NCI-H1930 (cell line): ENCODE measurements around the gene LTA.

ENCODE experiments used
- DNase-seq, 2 experiments: peaks; one replicate each; lab custom pipeline; 2025; lab: John Stamatoyannopoulos, UW

The LTA gene

DNA sequence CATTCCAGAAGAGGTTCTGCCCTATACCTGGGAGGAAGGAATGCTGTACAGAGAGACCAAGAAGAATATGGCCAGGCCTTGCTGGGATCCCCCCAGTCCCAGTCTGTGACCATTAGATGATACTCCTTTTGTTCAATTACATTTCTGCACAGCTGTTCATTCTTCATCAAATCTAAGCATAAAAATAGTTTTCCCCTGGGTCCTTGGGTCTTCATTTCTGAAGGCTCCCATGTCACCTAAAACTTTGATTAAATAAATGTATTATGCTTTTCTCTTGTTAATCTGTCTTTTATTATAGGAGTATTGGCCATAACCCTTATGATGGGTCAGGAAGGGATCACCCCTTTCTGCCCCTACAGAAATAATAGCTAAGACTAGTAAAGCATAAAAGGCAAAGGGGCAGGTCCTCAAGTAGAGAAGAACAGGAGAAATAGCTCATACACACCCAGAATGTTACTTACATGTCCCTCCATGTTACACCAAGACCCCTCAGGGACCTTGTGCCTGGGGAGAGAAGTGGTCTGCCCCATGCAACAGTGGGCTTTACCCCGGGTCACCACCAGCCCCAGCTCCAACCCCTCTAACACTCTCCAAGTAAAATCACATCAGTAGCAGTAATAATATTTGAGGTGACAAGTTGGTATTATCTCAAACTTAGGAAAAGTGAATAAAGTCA, 2.1 kb upstream of the LTA start:
- DNase-seq = no peak

DNA sequence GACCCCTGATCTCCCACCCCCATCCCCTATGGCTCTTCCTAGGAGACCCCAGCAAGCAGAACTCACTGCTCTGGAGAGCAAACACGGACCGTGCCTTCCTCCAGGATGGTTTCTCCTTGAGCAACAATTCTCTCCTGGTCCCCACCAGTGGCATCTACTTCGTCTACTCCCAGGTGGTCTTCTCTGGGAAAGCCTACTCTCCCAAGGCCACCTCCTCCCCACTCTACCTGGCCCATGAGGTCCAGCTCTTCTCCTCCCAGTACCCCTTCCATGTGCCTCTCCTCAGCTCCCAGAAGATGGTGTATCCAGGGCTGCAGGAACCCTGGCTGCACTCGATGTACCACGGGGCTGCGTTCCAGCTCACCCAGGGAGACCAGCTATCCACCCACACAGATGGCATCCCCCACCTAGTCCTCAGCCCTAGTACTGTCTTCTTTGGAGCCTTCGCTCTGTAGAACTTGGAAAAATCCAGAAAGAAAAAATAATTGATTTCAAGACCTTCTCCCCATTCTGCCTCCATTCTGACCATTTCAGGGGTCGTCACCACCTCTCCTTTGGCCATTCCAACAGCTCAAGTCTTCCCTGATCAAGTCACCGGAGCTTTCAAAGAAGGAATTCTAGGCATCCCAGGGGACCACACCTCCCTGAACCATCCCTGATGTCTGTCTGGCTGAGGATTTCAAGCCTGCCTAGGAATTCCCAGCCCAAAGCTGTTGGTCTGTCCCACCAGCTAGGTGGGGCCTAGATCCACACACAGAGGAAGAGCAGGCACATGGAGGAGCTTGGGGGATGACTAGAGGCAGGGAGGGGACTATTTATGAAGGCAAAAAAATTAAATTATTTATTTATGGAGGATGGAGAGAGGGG, 1.4 kb downstream of the LTA start:
- DNase-seq = no peak

DNA sequence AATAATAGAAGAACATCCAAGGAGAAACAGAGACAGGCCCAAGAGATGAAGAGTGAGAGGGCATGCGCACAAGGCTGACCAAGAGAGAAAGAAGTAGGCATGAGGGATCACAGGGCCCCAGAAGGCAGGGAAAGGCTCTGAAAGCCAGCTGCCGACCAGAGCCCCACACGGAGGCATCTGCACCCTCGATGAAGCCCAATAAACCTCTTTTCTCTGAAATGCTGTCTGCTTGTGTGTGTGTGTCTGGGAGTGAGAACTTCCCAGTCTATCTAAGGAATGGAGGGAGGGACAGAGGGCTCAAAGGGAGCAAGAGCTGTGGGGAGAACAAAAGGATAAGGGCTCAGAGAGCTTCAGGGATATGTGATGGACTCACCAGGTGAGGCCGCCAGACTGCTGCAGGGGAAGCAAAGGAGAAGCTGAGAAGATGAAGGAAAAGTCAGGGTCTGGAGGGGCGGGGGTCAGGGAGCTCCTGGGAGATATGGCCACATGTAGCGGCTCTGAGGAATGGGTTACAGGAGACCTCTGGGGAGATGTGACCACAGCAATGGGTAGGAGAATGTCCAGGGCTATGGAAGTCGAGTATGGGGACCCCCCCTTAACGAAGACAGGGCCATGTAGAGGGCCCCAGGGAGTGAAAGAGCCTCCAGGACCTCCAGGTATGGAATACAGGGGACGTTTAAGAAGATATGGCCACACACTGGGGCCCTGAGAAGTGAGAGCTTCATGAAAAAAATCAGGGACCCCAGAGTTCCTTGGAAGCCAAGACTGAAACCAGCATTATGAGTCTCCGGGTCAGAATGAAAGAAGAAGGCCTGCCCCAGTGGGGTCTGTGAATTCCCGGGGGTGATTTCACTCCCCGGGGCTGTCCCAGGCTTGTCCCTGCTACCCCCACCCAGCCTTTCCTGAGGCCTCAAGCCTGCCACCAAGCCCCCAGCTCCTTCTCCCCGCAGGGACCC, 2.3 kb downstream of the LTA start:
- no peak for DNase-seq

DNA sequence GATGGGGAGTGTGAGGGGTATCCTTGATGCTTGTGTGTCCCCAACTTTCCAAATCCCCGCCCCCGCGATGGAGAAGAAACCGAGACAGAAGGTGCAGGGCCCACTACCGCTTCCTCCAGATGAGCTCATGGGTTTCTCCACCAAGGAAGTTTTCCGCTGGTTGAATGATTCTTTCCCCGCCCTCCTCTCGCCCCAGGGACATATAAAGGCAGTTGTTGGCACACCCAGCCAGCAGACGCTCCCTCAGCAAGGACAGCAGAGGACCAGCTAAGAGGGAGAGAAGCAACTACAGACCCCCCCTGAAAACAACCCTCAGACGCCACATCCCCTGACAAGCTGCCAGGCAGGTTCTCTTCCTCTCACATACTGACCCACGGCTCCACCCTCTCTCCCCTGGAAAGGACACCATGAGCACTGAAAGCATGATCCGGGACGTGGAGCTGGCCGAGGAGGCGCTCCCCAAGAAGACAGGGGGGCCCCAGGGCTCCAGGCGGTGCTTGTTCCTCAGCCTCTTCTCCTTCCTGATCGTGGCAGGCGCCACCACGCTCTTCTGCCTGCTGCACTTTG, 3.3 kb downstream of the LTA start, which contains the start of gene TNF:
Gene TNF, plus strand, starts transcription at position 231 of the 567 bp plus-strand sequence. Its CDS starts 177 bp downstream, at position 408.
- DNase-seq = no peak

DNA sequence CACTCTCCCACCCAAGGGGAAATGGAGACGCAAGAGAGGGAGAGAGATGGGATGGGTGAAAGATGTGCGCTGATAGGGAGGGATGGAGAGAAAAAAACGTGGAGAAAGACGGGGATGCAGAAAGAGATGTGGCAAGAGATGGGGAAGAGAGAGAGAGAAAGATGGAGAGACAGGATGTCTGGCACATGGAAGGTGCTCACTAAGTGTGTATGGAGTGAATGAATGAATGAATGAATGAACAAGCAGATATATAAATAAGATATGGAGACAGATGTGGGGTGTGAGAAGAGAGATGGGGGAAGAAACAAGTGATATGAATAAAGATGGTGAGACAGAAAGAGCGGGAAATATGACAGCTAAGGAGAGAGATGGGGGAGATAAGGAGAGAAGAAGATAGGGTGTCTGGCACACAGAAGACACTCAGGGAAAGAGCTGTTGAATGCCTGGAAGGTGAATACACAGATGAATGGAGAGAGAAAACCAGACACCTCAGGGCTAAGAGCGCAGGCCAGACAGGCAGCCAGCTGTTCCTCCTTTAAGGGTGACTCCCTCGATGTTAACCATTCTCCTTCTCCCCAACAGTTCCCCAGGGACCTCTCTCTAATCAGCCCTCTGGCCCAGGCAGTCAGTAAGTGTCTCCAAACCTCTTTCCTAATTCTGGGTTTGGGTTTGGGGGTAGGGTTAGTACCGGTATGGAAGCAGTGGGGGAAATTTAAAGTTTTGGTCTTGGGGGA, 4.0 kb downstream of the LTA start:
- no peak for DNase-seq

DNA sequence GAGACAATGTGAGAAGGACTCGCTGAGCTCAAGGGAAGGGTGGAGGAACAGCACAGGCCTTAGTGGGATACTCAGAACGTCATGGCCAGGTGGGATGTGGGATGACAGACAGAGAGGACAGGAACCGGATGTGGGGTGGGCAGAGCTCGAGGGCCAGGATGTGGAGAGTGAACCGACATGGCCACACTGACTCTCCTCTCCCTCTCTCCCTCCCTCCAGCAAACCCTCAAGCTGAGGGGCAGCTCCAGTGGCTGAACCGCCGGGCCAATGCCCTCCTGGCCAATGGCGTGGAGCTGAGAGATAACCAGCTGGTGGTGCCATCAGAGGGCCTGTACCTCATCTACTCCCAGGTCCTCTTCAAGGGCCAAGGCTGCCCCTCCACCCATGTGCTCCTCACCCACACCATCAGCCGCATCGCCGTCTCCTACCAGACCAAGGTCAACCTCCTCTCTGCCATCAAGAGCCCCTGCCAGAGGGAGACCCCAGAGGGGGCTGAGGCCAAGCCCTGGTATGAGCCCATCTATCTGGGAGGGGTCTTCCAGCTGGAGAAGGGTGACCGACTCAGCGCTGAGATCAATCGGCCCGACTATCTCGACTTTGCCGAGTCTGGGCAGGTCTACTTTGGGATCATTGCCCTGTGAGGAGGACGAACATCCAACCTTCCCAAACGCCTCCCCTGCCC, 4.9 kb downstream of the LTA start:
- DNase-seq = no peak

DNA sequence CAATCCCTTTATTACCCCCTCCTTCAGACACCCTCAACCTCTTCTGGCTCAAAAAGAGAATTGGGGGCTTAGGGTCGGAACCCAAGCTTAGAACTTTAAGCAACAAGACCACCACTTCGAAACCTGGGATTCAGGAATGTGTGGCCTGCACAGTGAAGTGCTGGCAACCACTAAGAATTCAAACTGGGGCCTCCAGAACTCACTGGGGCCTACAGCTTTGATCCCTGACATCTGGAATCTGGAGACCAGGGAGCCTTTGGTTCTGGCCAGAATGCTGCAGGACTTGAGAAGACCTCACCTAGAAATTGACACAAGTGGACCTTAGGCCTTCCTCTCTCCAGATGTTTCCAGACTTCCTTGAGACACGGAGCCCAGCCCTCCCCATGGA, 5.5 kb downstream of the LTA start:
- no peak for DNase-seq

DNA sequence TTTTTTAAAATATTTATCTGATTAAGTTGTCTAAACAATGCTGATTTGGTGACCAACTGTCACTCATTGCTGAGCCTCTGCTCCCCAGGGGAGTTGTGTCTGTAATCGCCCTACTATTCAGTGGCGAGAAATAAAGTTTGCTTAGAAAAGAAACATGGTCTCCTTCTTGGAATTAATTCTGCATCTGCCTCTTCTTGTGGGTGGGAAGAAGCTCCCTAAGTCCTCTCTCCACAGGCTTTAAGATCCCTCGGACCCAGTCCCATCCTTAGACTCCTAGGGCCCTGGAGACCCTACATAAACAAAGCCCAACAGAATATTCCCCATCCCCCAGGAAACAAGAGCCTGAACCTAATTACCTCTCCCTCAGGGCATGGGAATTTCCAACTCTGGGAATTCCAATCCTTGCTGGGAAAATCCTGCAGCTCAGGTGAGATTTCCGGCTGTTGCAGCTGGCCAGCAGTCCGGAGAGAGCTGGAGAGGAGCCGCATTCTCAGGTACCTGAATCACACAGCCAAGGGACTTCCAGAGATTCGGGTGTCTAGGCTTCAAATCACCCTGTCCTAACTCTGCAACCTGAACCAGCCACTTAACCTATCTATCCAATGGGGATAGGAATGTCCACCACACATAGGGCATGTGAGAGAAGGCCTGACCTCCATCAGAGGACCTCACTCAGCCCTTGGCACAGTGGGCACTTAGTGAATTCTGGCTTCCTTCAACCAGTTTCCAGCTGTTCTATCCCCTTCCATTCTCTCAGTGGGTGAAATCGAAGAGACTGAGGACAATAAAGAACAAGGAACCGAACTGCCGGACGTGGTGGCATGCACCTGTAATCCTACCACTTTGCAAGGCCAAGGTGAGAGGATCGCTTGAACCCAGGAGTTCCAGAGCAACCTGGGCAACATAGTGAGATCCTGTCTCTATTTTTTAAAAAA, 6.4 kb downstream of the LTA start:
- no peak for DNase-seq

DNA sequence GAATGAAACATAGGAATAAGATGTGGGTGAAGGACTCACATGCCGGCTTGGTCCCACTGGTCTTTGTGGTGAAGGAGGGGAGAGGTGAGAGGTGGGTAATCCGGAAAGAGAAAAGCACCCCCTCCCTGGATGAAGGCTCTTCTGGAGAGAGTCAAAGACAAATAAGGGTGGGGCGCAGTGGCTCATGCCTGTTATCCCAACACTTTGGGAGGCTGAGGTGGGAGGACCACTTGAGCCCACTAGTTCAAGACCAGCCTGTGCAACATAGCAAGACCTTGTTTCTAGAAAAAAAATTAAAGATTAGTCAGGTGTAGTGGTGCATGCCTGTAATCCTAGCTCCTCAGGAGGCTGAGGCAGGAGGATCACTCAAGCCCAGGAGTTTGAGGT, 7.0 kb downstream of the LTA start:
- no peak for DNase-seq

DNA sequence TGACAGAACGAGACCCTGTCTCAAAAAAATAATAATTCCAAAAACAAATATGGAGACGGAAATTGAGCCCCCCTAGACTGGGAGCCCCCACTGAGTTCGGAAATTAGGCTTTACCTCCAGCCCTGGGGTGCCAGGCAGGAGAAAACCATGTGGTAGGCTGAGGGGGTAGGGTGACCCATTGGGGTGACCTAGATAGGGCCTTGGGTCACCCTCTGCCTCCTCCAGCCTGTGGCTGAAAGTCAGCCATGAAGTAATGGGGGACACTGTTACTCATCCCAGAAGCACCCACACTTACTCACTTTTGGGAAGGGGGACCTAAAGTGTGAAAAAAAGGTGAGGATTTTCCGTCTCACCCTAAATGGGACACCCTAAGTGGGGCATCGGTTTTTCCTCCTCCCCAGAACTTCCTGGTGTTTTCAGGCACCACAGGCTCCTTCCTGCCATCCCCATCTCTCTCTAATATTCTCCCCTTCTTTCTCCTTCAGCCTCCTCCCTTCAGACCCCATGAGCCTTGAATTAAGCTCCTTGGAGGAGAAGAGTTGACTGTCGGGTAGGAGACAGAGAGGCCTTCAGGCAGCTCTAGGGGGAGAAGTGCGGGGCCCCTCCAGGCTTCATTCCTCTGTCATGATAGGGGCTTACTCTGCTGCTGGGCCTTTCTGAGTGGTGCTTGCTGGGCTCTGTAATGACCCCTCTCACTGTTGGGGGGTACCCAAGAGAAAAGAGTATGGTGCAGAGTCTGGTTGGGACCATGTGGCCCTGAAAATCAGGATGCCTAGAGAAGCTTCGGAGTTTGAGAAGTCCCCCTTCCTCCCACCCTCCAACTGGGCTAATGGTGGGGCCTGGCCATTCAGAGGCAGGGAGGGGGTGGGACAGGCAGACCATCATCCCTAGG, 7.7 kb downstream of the LTA start:
- DNase-seq = no peak

DNA sequence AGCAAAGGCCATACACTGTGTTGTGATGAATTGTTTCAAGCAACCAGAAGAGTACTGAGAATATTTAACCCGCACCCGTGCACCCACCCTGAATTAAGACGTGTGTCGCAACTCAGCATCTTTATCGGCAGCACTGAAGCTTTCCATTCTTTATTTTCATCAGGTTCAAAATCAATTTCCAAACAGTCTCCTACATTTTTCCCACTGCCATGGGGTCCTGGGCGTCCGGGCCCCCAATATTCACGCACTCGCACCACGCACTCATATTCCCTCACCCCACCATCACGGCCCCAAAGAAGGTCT, 8.3 kb downstream of the LTA start:
- DNase-seq = no peak

DNA sequence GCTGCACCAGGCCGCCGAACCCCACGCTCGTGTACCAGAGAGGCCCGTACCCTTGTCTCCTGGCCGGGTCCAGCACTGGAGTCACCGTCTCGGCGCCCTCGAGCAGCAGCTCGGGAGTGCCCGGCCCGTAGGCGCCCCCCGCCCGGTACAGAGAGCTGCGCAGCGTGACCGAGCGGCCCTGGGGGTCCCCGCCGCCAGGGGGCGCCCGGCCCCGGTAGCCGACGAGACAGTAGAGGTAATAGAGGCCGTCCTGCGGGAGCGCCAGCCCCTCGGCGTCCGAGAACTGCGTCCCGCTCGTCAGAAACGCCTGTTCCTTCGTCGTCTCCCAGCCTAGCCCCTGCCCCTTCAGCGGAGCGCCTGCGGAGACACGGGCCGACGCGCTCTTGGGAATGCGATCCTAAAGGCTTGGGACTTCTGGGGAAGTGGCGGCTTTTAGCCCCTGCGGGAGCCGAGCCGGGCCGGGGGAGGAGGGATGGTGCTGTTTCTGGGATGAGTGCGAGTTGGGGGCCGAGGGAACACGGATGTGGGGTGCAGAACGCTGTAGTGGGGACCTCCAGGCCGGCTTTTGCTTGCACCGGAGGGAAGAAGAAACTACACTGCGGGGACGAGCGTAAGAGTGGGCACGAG, 8.8 kb downstream of the LTA start:
- peak; percentile 39 to 79 for DNase-seq

DNA sequence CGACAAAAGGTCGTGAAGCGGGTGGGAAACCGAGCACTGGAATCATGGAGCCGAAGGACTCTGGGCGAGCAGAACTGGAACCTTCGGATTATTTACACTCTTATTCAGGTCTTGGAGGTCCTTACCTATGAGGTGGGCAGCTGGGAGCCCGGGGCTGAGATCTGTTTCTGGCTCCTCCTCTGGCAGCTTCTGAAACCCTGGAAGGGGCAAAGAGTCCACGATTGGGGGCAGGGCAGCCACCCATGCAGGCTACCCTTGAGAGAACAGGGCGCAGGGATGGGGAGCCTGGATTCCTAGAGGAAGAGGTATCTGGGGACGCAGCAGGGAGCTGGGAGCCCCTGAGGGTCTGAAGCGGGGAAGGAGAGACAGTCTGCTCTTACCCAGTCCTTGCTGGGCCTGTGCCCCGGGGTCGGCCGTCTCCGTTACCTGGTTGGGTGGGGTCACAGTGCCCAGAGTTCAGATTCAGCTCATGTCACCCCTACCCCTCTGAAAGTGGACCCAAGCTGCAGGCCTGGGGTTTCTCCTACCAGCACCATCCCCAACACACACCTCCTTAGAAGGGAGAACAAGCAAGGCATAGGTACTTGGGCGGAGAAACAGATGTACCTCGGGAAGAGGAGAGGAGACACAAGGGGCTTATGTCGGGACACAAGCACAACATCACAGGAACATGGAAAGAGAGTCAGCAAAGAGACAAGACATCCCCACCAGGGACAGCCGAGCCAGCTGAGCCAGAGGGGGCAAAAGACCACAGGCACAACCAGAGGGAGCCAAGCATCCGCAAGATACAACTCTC, 9.5 kb downstream of the LTA start:
- no peak for DNase-seq

DNA sequence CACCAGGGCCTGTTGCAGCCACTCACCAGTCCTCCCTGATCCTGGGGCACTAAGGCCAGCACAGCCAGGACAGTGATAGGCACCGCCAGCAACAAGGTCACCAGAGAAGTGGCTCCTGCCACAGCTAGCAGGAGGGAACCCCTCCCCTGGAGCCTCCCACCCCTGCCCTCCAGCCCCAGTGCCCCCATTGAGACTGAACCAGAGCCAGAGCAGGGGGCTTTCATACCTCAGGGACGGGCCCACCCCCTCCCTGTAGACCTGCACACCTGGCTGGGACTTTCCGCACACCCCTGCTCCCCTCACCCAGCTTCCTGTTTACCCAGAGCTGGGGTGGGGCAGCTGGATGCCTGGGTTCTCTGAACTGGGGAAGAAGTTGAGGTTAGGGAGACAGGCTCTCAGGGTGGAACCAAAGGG, 10.1 kb downstream of the LTA start, which contains the start of gene LTB:
Gene LTB, minus strand, starts transcription at position 195 of the 414 bp plus-strand sequence. Its CDS starts 7 bp downstream, at position 188.
- no peak for DNase-seq

DNA sequence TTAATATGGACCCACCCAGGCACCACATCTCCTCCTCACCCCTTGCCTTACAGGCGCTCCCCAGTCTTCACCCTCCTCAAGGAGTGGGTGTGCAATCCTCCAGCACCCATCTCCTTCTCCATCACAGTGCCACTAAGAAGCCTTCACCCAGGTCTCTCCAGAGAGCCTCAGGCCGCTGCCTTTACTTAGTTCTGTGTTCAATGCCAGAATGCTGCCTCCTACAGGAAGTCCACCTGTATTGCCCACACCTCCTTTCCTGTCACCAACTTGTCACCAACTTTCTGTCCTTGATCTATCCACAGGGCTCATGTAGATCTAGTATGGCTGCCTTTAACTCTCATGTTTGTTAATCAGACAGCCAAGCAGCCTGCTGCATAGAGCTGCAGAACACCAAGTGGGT, 13.4 kb downstream of the LTA start:
- no peak for DNase-seq

DNA sequence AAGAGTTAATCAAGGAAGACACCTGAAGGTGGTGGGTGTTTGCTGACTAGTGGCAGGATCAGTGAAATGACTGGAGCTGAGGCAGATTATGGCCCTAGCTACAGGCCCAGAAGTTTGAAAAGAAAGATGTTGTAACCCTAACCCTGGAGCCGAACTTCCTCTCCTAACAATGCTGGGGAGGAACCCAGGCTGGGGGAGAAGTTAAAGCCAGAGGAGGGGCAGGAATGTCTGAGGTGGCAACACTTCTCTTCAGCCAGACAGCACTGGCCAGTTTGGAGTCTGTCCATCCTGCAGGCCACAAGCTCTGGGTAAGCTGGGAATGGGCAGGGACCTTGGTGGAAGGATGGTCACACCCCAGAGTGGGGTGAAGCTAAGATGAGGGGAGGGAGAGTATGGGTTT, 13.9 kb downstream of the LTA start, which contains the start of gene LST1:
Gene LST1, plus strand, starts transcription at position 270 of the 400 bp plus-strand sequence. CDS start 1,023 bp downstream, outside the sequence.
- no peak for DNase-seq
